ENCODE data around the gene CRK. TPM values are rescaled to one million over a fixed set of nuclear protein-coding genes. Genes with fewer than 3 reads are reported as not detected.
A peak's percentile ranks its signal among the peaks of the same experiment; 100 is the strongest.

The CRK gene
- total and polyA plus RNA-seq, 12 donors = 22.2 to 47.5 (median 36.0) TPM

- intact Hi-C loops (cut with DNase I) = no loop called here
These were observed 22.4 kb upstream of the CRK start for GRCh38 chr17:1478418-1478817.

GRCh38 chr17:1475321-1475854 lies 19.4 kb upstream of the CRK start:
- ATAC-seq (peak in 2 of 8 donors; percentile 2 to 4), DNase-seq (no peak)
- 73 to 79% methylated on average over 15 of the region's 15 CpGs for WGBS, 2 donors
- Histone ChIP-seq H3K27me3 (no peaks in the 10 kb centered on the region), H3K9me3 (no peaks in the 10 kb centered on the region), H3K36me3 (peaks cover 0 to 100% (median 68%) of the 10 kb centered on the region in 9 donors), H3K4me3 (no peak overlapping the region), H3K4me1 (peaks cover 0 to 28% (median 14%) of the 10 kb centered on the region in 9 donors), H3K27ac (peak overlapping the region in 4 of 10 donors; percentile 2 to 51 (median 18))
- intact Hi-C loops (cut with DNase I) = no loop called here
- no peak for TF ChIP-seq CTCF (IDR thresholded peaks at IDR 0.05)

More at GRCh38 chr17:1478418-1478817, 22.4 kb upstream of the CRK start:
- Histone ChIP-seq H3K27me3 (no peaks in the 10 kb centered on the region), H3K27ac (no peak overlapping the region), H3K4me3 (no peak overlapping the region), H3K4me1 (peaks cover 0 to 50% (median 14%) of the 10 kb centered on the region in 9 donors), H3K36me3 (peaks cover 0 to 99% (median 74%) of the 10 kb centered on the region in 9 donors), H3K9me3 (no peaks in the 10 kb centered on the region)
- WGBS, 2 donors = 90% methylated on average over 26 of the region's 26 CpGs
- ATAC-seq (no peak), DNase-seq (no peak)
- TF ChIP-seq CTCF (IDR thresholded peaks at IDR 0.05) = no peak

GRCh38 chr17:1474402-1475189 lies 18.6 kb upstream of the CRK start:
- Histone ChIP-seq H3K9me3 (no peaks in the 10 kb centered on the region), H3K27me3 (no peaks in the 10 kb centered on the region), H3K36me3 (peaks cover 4 to 100% (median 69%) of the 10 kb centered on the region in 9 donors), H3K4me3 (no peak overlapping the region), H3K4me1 (peaks cover 0 to 28% (median 14%) of the 10 kb centered on the region in 9 donors), H3K27ac (peak overlapping the region in 4 of 10 donors; percentile 2 to 51 (median 38))
- intact Hi-C loops (cut with DNase I) = no loop called here
- TF ChIP-seq CTCF (IDR thresholded peaks at IDR 0.05) = no peak
- ATAC-seq (peak in 1 of 8 donors; percentile 5), DNase-seq (no peak)
- WGBS, 2 donors = 73 to 80% methylated on average over 31 of the region's 31 CpGs

- Histone ChIP-seq H3K4me3 (no peak overlapping the region), H3K27ac (peak overlapping the region in 1 of 10 donors; percentile 51), H3K4me1 (peaks cover 0 to 28% (median 14%) of the 10 kb centered on the region in 9 donors), H3K27me3 (no peaks in the 10 kb centered on the region), H3K9me3 (no peaks in the 10 kb centered on the region), H3K36me3 (peaks cover 4 to 100% (median 69%) of the 10 kb centered on the region in 9 donors)
- DNase-seq (no peak), ATAC-seq (no peak)
- intact Hi-C loops (cut with DNase I) = no loop called here
- 75 to 82% methylated on average over 10 of the region's 10 CpGs for WGBS, 2 donors
- TF ChIP-seq CTCF (IDR thresholded peaks at IDR 0.05) = no peak
These were observed 17.8 kb upstream of the CRK start for GRCh38 chr17:1473841-1474240.
